LNCAP (cell line): ENCODE results near the gene MGA.

ENCODE experiments used
- TF ChIP-seq, protein P1 (sequence below): fragments of 450-650 bp; IDR thresholded peaks from 2 replicates; pipeline ENCODE4 v1.5.1; 2017; ENCODE audit warnings: mild to moderate bottlenecking

MGA gene

DNA sequence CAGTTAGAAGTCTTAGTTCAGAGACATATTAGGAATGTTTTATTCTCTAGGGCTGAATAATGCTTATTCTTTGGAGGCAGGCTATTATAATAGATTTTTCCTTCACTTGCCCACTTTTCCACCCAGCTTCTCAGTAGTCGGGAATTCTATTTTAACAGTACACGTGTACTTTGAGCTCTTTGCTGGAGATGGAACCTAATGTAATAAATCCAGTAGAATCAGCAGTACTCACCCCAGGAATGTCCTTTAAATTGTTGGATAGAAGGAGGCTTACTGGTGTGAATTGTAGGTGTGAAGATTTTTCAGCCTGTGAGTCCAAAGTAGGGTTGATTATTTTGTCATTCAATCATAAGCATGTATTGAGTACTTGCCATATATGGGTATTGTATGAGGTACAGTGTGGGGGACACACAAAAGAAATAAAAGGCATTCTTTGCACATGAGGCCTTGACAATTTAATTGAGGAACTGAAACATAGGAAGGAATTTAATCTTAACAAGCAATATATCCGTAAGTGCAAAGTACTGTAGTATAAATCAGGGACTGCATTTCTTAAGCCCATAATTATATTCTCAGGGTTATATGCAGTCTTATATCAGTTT lies 29.5 kb upstream of the MGA start:
- TF ChIP-seq, protein P1, sequence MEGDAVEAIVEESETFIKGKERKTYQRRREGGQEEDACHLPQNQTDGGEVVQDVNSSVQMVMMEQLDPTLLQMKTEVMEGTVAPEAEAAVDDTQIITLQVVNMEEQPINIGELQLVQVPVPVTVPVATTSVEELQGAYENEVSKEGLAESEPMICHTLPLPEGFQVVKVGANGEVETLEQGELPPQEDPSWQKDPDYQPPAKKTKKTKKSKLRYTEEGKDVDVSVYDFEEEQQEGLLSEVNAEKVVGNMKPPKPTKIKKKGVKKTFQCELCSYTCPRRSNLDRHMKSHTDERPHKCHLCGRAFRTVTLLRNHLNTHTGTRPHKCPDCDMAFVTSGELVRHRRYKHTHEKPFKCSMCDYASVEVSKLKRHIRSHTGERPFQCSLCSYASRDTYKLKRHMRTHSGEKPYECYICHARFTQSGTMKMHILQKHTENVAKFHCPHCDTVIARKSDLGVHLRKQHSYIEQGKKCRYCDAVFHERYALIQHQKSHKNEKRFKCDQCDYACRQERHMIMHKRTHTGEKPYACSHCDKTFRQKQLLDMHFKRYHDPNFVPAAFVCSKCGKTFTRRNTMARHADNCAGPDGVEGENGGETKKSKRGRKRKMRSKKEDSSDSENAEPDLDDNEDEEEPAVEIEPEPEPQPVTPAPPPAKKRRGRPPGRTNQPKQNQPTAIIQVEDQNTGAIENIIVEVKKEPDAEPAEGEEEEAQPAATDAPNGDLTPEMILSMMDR: no peak

DNA sequence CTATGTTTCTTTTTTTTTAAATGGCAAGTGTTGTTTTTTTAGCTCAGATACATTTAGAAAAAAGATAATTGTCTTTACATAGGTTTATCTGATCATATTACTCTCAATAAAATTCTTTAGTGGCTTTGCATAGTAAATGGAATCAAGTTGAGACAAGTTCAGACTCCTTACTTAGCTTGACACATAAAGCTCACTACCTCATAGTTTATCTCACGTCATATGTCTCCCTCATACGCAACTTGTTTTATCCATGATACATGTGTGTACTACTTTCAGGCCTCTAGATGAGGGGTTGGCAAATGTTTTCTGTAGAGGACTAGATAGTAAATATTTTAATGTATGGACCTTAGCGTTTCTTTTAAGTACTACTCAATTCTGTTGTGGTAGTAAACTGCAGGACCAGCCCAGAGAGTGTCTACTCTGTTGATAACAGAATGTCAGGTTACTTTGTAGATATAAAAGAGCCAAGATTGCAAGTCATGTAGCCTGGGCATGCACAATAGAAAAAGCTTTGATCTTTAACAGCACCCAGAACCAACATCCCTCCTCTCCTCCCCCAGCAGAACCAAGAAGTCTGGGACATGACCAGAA lies 28.2 kb upstream of the MGA start:
- TF ChIP-seq, protein P1: no peak

DNA sequence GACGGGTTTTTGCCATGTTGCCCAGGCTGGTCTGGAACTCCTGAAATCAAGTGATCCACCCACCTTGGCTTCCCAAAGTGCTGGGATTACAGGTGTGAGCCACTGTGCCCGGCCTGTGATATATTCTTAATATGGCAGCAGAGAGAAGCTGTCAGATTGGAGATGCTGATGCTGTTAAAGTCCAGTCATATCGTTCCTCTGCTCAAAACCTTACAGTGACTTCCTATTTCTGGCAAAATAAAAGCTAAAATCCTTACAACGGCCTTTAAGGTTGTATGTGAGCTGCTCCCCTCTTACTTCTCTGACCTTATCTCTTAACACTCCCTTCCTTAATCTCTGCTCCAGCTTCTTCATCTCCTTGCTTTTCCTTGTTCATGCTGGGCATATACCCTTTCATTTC lies 26.6 kb upstream of the MGA start:
- TF ChIP-seq, protein P1: no peak

DNA sequence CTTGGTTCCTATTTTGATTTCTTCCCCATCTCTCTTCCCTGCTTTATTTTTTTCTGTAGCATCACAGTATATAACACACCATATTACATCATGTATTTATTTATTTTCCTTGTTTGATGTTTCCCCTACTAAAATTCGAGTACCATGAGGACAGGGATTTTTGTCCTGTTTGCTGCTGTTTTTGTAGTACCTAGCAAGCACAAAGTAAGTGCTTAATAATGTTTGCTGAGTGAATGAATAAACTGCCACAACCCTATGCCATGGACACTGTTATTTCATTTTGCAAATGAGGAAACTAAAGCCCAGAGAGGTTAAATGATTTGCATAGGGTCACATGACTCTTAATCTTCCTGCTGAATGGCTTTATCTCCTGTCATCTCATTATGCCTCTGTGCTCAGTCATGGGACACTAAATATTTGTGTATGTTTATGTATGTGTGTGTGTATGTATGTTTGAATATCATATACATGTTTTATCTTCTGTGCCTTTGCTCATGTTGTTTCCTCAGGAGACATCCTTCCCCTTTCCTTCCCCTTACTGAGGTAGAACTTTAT lies 26.1 kb upstream of the MGA start:
- TF ChIP-seq, protein P1: no peak

GRCh38 chr15:41637086-41637485 lies 23.1 kb upstream of the MGA start:
- TF ChIP-seq, protein P1: no peak

GRCh38 chr15:41640985-41641384 lies 19.2 kb upstream of the MGA start:
- TF ChIP-seq, protein P1: no peak

DNA sequence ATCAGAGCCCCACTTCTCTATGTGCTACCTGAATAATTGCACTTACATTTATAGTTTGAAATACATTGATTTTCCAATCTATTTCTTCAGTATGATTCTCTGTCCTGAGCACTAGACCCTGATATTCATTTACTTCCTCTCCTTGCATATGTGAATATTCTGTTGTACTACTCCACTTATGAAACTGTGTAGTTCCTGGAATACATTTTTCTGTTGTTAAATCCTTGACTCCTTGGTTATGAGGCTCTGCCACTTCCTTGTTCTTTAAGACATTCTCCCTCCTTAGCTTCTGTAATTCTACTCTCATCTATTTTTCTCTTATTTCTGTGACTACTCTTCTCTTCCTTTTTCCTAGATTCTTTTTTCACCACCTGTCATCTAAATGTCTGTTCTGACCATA lies 12.9 kb upstream of the MGA start:
- TF ChIP-seq, protein P1: no peak
